Epidermal melanocyte (primary cell): ENCODE measurements around the gene CALR3.
A peak's percentile ranks its signal among the peaks of the same experiment; 100 is the strongest.
"Not testable (repeated sequence)": the region's sequence is repeated elsewhere in the genome, so short reads cannot be mapped to it uniquely, and the experiment has no call there.

Experiments
- DNase-seq: peaks from one replicate; pipeline ENCODE4 v3.0.0; 2011; ENCODE audit warnings: low spot score; ENCODE audit not compliant: insufficient read length

Gene CALR3

DNA sequence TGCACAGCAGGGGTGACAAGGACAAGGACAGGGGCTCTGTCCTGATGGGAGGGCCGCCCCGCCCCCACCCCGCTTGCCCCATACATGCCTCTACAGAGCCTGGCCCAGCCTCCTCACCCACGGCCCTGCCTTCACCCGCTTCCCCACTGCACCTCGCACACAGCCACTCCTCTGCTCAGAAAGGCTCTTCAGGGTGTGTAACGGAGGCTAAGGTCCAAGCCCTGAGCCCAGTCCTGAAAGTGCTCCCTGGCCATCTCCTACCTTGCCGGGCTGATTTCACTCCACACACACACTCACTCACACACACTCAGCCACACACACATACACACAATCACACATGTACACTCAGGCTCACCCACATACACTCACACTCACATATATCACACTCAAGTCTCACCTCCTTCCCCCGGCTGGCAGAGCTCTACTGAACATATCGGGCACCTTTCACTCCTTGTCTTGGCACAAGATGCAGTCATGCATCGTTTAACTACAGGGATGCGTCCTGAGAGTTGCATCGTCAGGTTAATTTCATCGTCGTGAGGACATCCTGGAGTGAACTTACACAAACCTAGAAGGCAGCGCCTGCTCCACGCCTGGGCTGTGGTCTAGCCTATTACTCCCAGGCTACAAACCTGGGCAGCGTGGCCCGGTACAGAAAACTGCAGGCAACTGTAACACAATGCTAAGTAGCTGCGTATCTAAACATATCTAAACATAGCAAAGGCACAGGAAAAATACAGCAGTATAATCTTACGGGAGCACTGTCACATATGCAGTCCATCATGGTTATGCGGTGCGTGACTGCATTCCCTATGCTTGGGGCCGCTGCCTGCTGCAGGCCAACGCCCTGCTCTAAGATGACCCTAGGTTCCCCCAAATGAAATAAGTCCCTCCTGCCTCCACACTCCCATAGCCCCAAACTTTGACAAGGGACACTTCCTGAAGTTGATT lies 37.3 kb downstream of the CALR3 start:
- DNase-seq: no peak

DNA sequence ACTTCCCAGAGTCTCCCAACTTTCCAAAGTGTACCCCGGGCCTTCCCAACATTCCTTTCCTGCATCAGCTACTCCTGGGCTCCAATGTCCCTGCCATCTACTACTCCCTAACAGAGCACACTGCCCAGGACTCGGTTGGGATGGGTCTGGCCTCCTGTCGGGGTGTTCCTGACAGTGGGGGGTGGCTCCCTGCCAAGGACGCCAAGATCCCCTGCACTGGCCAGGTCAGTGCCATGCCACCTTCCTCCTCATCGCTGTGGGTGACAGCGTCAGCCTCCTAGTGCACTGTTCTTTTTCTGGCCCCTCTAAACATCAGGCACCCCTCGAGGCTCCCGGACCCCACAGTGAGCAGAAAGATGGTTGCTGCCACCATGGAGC lies 38.0 kb downstream of the CALR3 start:
- no peak for DNase-seq

GRCh38 chr19:16457195-16457953 lies 38.6 kb downstream of the CALR3 start:
- no peak for DNase-seq

DNA sequence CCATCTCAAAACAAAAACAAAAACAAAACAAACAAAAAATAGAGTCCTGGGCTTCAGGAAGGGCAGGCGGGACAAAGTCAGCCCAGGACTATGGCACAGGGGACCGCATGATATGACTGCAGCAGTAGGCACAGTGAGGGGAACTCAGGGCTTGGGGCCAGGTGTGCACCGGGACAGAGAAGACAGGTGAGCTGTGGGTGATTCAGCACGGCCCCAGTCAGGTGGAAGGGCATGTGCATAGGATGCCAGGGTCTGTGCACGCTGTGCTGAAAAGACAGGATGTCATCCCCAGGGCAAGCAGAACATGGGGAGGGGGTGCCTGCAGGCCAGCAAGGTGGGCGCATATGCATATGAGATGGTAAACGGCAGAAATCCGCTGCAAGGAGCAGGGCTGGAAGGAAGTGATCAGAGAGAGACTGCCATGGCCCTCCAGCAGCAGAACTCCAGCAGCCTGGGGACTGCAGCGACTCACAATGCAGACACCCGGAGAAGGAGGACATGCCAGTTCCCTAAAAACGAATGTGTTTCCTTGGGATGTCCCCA lies 39.2 kb downstream of the CALR3 start:
- no peak for DNase-seq

- DNase-seq: no peak
These were observed 40.5 kb downstream of the CALR3 start for GRCh38 chr19:16455489-16455888.

GRCh38 chr19:16454351-16454918 lies 41.5 kb downstream of the CALR3 start:
- DNase-seq: no peak

DNA sequence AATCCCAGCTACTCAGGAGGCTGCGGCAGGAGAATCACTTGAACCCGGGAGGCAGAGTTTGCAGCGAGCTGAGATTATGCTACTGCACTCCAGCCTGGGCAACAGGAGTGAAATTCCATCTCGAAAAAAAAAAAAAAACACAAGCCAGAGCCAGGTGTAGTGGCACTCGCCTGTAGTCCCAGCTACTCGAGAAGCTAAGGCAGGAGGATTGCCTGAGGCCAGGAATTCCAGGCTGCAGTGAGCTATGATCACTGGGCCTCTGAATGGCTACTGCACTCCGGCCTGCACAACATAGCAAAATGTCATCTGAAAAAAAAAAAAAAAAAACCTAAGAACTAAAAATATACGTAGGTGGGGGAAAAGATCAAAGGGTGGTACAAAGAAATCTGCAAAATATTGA lies 43.6 kb downstream of the CALR3 start:
- no peak for DNase-seq

GRCh38 chr19:16449330-16449961 lies 46.5 kb downstream of the CALR3 start:
- DNase-seq: no peak

GRCh38 chr19:16448872-16449271 lies 47.1 kb downstream of the CALR3 start:
- not testable (repeated sequence) for DNase-seq

DNA sequence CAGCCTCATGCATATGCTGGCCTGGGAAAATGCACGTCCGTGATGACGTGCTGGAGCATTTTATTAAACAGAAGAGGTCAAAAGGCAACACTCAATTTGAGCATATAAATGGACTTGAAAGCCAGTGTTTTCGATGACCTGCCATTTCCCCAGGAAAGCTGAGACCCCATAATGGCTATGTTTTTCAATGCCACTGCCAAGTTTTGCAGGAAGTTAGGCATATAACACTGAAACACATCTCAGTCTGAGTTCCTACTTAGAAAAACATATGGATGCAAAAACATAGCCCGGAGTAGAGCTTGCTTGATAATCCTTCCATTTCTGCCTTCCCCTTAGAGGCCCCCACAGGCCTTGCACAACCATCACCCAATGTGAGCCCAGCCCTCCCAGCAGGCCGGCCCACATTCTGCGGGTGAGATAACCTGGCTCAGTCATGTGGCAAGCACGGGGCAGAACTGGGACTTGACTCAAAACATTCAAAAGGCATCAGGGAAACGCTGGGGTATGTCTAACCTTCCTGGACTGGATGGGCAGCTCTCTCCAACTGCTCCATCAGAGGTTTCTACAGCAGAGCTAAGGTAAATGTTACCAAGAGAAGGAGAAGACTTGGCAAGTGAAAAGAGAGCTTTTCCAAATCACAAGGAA lies 49.1 kb downstream of the CALR3 start:
- peak; percentile 80 for DNase-seq

- DNase-seq: no peak
These were observed 49.8 kb downstream of the CALR3 start for GRCh38 chr19:16446108-16446723.

- no peak for DNase-seq
These were observed 50.5 kb downstream of the CALR3 start for GRCh38 chr19:16445238-16446107.

GRCh38 chr19:16444269-16444600 lies 51.7 kb downstream of the CALR3 start:
- DNase-seq: no peak

DNA sequence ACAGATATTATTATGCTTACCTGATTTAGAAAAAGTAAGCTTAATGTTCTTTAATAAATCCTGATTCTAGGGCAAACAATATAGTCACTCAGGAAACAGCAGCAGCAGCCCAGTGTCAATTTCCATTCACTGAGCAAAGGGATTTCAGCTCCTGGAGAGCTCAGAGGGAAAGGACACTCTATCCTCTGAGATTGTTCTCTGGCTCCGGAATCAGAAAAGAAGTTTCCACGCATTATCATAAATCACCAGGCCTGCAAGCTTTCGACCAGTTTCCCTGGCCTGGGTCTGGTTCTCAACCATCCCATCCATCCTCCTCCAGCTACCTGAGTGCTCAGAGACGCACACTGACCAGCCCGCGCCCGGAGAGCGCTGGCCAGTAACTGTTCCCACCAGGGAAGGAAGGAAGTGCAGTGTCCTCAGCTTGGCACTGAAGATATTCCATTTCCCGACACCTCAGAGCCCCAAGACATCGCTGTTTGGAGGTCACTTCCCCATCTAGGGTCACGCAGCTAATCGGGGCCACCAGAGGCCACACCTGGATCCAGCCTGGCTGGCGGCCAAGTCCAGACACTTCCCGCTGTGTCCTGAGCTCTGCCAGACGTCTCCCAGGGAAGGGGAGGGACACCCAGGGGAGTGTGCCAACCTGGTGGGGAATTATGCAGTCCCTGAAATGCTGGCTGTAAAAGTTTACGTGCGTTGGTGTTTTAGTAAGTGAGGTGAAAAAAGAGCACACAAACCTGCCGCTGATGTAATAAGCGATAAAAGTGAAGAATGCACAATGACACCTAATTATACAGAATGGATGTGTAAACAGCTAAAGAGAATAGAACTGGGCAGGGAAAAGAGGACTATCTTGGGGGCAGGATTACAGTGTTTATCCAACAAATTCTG lies 53.3 kb downstream of the CALR3 start:
- no peak for DNase-seq

GRCh38 chr19:16441661-16442162 lies 54.3 kb downstream of the CALR3 start:
- DNase-seq: no peak

- no peak for DNase-seq
These were observed 59.1 kb downstream of the CALR3 start for GRCh38 chr19:16436780-16437332.

DNA sequence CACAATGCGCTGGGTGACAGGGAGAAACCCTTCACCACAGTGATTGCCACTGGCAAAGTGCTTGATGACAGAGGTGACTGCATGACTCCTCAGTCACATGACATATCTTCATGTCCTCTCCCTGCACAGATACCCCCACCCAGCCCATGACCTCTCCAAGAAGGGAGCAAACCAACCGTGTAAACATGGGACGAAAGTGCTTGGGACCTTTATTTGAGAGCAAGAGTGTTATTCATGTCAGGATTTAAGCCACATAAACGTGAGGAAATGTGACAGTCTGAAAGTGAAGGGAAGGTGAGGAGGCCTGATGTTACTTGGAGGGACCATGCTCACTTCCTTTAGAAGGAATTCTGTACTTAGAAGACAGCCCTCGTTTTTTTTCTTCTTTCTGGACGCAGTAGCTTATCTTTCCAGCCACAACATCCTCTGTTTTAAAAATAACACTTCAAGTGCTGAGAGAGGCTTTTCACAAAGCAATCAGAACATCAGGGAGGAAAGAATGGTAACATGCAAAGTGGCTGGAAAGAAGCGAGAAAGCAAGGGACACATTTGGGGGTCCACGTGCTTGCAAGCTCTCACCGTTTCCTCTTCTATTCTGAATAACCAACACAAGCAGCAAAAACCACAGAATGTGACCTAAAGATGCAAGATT lies 59.8 kb downstream of the CALR3 start:
- DNase-seq: no peak
